C4-2B (cell line): Measurements from ENCODE around the gene CDX1.

Experiments
- CTCF ChIP-seq: fragments of 450-650 bp; conservative IDR thresholded peaks from 2 replicates; pipeline ENCODE4 v1.5.1; 2017; ENCODE audit warnings: mild to moderate bottlenecking
- ZFX ChIP-seq: fragments of 450-650 bp; IDR thresholded peaks from 2 replicates; pipeline ENCODE4 v1.6.1; 2017

GRCh38 chr5:150126199-150126920, 40.2 kb upstream of the CDX1 start:
- TF ChIP-seq CTCF = no peak
- no peak for TF ChIP-seq ZFX
